GM12873 (cell line): ENCODE data around the gene CFAP20.

ENCODE experiments used
- CTCF ChIP-seq: IDR thresholded peaks from 2 replicates; pipeline ENCODE4 v1.5.1; 2012; ENCODE audit warnings: low read depth, mild to moderate bottlenecking, moderate library complexity, low read length, control low read depth; ENCODE audit not compliant: insufficient read depth; ENCODE audit errors: missing control alignments

Gene CFAP20

DNA sequence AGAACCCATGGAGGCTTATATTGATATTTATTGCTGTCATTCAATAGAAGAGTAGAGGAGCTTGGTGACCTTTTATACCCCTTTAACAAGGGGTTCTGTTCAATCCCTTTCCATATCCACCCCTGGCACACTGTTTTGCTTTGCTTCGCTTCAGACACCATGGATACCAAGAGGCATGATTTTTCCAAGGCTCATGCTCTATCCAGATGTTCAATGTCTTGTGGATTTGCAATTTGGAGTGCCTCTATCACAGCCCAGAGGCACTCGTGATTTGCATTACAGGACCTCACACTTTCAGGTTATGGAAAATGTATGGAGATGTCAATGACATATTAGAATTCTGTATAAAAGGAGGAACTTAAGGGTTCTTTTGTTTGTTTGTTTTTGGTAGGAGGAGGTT, 21.5 kb downstream of the CFAP20 start:
- no peak for TF ChIP-seq CTCF

DNA sequence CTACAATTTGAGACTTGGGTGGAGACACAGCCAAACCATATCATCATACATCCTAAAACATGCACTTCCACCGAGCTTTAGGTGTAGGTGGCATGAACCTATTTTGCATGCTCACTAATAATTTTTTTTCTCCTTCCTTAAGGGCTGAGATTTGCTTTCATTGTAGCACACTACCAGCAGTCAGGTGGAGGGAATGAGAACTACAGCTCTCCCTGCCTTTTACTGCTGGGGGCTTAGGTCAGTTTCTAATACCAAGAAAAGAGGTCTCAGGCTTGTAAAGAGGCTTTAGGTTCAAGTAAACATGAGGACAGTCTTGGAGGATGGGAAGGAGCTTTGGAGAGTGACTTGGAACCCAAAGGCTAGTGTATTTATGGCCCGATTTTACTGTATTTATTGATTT, 22.0 kb downstream of the CFAP20 start:
- TF ChIP-seq CTCF = peak; percentile 12

DNA sequence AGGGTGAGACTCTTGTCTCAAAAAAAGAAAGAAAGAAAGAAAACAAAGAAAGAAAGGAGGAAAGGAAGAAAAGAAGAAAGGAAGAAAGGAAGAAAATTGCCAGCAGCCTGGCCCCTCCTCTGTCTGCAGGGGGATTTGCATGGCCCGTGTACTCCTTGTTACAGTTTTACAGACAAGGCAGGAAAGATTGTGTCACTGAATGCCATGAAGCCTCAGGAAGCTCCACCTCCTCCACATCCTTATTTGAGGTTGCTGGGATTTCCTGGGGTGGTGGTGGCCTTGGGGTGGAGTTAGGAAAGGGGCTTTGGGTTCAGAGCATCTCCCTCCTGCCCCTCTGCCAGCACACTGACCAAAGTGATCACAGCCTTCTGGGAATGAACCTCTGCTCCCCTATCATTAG, 23.6 kb downstream of the CFAP20 start:
- no peak for TF ChIP-seq CTCF

GRCh38 chr16:58102665-58103392, 26.4 kb downstream of the CFAP20 start:
- TF ChIP-seq CTCF = no peak

GRCh38 chr16:58099956-58100300, 29.3 kb downstream of the CFAP20 start:
- no peak for TF ChIP-seq CTCF

DNA sequence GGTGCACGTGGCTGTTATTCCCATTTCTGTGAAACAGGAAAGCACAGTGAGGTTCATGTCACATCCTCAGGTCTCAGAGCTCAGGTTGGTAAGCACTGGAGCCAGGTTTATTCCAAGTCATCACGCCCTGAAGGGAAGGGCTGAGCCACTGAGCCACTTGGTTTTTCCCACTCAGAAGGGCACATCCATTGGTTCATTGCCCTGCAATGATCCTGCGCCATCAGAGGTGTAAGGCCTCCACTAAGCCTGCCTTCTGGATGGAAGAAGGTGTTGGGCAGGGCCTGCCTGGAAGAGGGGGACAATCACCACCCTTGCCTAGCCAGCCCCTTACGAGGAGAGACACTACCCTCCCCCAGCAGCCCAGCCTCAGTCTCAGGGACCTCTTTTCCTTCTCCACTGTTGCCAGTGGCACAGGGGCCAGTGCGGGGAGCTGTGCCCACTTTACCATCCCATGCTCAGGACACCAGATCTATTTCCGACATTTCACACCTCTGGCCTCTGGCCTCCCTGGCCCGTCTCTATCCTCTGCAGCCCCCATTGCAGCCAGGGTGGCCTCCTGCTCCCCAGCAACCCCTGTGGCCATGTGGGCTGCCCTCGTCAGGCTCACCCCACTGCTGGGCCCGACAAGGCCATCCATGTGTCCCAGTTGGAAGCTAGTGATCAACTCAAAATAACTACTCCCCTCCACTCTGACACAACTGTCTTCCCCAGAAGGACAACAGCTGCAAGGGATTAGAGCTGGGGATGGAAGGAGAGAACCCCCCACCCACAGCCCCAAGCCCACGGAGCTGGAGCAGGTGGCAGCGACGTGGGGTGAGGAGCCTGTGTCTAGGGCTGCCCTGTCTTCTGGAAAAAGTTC, 29.9 kb downstream of the CFAP20 start:
- no peak for TF ChIP-seq CTCF

GRCh38 chr16:58098207-58099096, 30.7 kb downstream of the CFAP20 start:
- no peak for TF ChIP-seq CTCF
